ENCODE measurements around the gene SLC4A5.

DNA sequence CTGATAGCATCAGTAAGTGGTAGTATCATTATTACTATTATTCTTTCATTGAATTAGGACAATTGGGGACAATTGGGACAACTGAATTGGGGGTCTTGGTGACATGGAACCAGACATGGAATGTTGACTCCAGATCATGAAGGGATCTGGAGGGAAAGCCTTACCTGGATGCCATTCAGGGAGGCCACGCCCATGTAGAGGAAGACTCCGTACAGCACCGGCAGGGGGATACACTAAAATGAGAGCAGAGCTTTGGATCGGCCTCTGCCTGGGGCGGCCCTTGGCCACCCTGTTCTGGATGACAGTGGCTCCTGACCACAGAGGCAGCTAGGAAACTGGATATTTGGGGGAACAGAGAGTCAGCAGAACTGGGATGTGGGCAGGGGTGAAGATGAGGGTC, 115.6 kb downstream of the SLC4A5 start:
- TF ChIP-seq, protein P1, sequence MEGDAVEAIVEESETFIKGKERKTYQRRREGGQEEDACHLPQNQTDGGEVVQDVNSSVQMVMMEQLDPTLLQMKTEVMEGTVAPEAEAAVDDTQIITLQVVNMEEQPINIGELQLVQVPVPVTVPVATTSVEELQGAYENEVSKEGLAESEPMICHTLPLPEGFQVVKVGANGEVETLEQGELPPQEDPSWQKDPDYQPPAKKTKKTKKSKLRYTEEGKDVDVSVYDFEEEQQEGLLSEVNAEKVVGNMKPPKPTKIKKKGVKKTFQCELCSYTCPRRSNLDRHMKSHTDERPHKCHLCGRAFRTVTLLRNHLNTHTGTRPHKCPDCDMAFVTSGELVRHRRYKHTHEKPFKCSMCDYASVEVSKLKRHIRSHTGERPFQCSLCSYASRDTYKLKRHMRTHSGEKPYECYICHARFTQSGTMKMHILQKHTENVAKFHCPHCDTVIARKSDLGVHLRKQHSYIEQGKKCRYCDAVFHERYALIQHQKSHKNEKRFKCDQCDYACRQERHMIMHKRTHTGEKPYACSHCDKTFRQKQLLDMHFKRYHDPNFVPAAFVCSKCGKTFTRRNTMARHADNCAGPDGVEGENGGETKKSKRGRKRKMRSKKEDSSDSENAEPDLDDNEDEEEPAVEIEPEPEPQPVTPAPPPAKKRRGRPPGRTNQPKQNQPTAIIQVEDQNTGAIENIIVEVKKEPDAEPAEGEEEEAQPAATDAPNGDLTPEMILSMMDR (IDR thresholded peaks at IDR 0.05): no peak
- no peak for TF ChIP-seq POLR2AphosphoS5 (IDR thresholded peaks at IDR 0.05)

Measured in prostate gland (tissue), 2 donors.